GM11168 (cell line): ENCODE measurements around the gene ARHGEF7.

ENCODE experiments used
- in situ Hi-C: fragments of 300-500 bp; cut with MboI; formaldehyde crosslinking; loops from one replicate; pipeline ENCODE4 v1.12.0; 2022; ENCODE audit warnings: low sequenced_read_pairs; ENCODE audit not compliant: unreplicated experiment

The ARHGEF7 gene

DNA sequence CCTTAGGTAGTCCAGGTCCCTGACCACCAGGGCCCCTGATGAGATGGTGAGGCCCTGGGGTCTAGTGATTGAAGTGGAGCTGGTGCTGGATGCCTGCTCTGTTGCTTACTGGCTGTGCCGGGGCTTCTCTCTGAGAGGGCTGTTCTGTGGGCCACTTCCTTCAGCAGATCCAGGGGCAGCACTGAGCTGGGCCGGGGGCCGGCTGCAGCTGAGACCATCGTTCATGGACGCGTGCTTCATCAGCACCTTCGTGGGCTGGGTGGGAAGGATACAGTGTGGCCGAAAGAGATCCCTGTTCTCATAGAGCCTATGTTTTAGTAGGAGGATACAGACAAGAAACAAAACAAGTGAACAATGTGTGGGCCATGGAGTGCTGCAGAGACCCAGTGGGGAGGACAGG is 172.1 kb downstream of the ARHGEF7 start:
- in situ Hi-C loops = no loop called here

GRCh38 chr13:111288276-111288675 is 173.2 kb downstream of the ARHGEF7 start:
- in situ Hi-C loops = no loop called here

DNA sequence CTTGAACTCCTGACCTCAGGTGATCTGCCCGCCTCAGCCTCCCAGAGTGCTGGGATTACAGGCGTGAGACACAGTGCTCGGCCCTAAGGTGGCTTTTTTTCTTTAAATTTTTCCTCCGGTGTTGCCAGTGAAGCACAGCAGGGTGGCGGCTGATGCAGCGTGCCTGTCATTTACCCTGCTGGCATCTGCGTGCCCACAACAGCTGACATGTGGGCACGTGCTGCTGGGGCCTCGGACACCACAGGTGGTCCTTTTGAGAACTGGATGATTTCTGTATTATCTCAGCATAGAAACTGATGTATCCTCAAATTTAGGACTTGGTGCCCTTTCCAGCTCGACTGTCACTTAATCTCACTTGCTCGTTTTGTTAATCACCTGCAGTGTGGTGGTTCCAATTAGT is 174.1 kb downstream of the ARHGEF7 start:
- in situ Hi-C loops = no loop called here

- in situ Hi-C loops = no loop called here
Measured at GRCh38 chr13:111291908-111292307, 176.8 kb downstream of the ARHGEF7 start.

GRCh38 chr13:111292710-111293485 is 177.8 kb downstream of the ARHGEF7 start:
- in situ Hi-C loops = no loop called here

DNA sequence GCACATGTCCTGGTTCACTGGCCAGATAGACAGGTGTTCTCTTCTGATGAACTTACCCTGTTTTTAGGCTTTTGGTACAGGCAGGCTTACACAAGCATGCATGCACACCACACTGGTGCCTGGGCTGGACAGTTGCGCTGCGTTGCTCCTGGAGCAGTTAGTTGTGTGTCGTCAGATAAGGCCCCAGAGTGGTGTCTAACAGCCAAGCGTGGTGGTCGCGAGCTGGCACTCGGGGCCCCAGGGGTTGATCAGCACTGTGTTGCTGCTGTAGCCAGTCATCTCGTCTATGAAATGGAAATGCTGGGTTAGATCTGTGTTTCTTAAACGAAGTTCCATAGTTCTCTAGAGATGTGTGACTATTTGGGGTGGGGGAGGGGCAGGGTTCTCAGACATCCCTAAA is 180.8 kb downstream of the ARHGEF7 start:
- in situ Hi-C loops = no loop called here

- in situ Hi-C loops = no loop called here
Measured at GRCh38 chr13:111296417-111296816, 181.3 kb downstream of the ARHGEF7 start.

DNA sequence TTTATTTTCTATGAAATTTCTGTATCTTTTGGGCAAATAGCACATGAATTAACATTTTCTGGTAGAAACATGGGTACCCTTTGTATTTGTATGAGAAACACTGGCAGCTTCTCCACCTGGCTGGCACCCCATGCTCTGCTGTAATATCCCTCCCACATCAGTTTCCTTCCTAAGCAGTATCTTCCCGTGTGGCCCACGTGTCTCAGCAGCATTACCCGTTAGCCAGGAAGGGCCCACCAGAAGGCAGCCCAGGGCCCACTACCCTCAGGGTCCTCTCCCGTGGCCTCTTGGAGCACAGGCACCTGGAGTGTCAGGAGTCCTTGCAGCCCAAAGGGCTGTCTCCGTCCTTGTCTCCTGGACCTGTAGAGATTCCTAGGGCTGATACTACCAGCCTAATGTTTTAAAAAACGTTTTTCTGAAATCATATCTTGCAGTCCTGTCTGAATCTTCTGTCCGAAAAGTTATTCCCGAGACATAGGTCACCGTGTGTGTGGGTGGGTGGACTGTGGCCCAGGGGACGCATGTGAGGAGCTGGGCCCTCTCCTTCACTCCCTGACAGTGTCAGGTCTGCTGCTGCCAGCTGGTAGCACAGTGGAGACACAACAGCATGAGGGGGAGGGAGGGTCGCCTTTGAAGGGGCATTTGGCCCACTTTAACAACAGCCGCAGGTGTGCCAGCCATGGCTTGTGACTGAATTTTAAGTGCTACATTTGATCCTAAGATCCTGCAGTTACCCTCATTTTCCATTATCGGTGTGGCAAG is 183.3 kb downstream of the ARHGEF7 start:
- in situ Hi-C loops = no loop called here

GRCh38 chr13:111302045-111302726 is 187.1 kb downstream of the ARHGEF7 start:
- in situ Hi-C loops = no loop called here

DNA sequence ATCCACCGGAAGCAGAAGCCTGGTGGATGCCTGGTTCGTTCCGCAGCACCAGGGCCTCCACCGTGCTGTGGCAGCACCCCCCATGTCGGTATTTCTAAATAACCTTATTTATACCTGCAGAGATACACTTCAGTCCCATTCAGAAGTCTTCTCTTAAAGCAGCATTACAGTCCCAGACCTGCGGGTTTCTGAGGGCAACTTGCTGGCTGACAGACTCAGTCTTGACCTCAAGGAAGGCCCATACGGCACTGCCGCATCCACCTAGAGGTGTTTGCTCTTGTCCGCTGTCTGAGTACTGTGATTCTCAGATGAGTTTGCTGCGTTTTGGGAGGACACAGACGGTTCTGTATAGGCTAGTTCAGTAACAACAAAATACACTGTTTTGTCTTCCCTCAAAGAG is 188.4 kb downstream of the ARHGEF7 start:
- in situ Hi-C loops = no loop called here

GRCh38 chr13:111304041-111304544 is 189.0 kb downstream of the ARHGEF7 start:
- in situ Hi-C loops = no loop called here

GRCh38 chr13:111304603-111305289 is 189.6 kb downstream of the ARHGEF7 start:
- in situ Hi-C loops = no loop called here

DNA sequence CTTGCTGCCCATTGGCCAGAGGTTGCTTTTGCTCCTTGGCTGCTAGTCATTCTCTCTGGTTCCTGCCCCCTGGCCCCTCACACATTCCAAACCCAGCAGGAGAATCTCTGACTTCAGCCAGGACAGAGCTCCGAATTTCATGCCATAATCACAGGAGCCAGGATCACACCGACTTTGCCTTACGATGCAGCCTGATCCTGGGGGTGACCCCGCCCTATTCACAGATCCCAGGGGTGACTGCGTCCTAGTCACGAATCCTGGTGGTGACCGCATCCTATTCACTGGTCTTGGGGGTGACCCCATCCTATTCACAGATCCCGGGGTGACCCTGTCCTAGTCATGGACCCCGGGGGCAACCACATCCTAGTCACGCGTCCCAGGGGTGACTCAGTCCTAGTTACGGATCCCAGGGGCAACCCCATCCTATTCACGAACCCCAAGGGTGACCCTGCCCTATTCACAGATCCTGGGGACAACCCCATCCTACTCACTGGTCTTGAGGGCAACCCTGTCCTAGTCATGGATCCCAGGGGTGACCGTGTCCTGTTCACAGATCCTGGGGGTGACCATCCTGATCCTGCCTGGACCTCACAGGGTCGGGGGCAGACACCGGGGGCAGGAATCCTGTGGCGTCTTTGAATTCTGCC is 198.0 kb downstream of the ARHGEF7 start:
- in situ Hi-C loops = no loop called here

DNA sequence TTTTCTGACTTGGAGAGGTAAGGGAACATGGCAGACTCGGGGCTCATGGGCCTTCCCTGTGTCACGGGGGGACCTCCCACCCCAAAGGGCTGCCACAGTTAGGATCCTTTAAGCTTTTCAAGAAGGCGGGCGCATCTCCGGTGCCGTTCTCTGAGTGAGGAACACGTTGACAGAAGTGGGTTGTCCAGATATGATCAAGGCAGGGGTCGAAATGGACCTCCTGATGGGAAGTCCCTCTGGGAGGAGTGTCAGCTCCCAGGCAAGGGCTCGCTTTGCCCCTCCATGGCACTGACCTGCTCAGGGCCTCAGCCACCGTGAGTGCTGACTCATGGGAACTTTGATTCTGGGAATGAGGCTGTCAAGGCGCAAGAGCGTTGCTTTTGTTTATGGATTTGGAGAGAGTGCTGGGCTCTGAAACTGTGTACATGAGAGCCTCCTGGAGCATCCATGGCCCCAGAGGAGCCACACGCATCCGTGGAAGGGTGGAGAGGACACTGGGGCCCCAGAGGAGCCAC is 198.9 kb downstream of the ARHGEF7 start:
- in situ Hi-C loops = no loop called here

GRCh38 chr13:111314852-111315251 is 199.7 kb downstream of the ARHGEF7 start:
- in situ Hi-C loops = no loop called here

- in situ Hi-C loops = no loop called here
Measured at GRCh38 chr13:111315347-111315995, 200.4 kb downstream of the ARHGEF7 start.

DNA sequence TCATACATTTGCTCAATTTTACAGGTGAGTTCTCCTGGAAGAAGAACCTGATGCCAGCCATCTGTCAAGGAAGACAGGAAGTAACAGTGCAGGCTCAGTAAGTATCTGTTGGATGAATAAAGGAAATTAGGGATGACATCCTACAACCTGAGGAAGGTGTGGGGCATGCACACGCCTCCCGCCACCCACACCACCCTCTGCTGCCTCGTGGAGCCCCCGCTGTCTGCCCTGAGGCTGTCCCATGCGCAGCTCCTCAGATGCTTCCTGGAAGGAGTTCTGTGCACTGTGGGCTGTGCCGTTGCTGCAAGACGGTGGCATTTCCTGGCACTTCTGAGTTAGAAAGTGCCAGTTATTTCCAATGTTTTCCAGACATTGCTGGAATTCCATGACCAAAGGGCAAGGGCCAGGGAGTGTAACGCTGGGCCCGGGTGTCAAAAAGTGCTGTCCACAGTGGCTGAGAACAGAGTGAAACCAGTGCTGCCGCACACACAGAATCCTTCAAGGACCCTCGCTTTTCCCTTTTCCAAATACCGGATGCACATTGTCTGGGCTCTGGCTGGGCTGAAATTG is 201.1 kb downstream of the ARHGEF7 start:
- in situ Hi-C loops = no loop called here

- in situ Hi-C loops = no loop called here
Measured at GRCh38 chr13:111317042-111317550, 202.0 kb downstream of the ARHGEF7 start.
